MM.1S (cell line): Measurements from ENCODE around the gene LRRC1.

Experiments used
- CTCF ChIP-seq: fragments of 300-600 bp; sonication (generic); IDR thresholded peaks from 2 replicates; pipeline ENCODE4 v1.5.1; 2016; ENCODE audit warnings: antibody characterized with exemption, low read length, mixed read lengths
- EZH2 ChIP-seq: fragments of 300-600 bp; sonication (generic); optimal IDR thresholded peaks from 2 replicates; pipeline ENCODE3; 2017; ENCODE audit warnings: low read depth, mild to moderate bottlenecking, antibody characterized with exemption, low read length, mixed read lengths

- TF ChIP-seq CTCF (no peak), EZH2 (no peak)
Observed at GRCh38 chr6:53831081-53831869, 36.5 kb downstream of the LRRC1 start.
